Myocyte (in vitro differentiated cells): ENCODE data around the gene LUC7L3. TPM values are rescaled to one million over a fixed set of nuclear protein-coding genes. Genes with fewer than 3 reads are reported as not detected.
A peak's percentile ranks its signal among the peaks of the same experiment; 100 is the strongest.
"Not testable (repeated sequence)": the region's sequence is repeated elsewhere in the genome, so short reads cannot be mapped to it uniquely, and the experiment has no call there.

Experiments
- DNase-seq: peaks from one replicate; pipeline ENCODE4 v3.0.0-alpha.2; 2012; ENCODE audit warnings: low read depth
- total RNA-seq: library from RNA; depleted of rRNA; stranded (reverse); fragments of >200 nt; gene quantifications from 2 replicates; pipeline ENCODE4 v1.2.3, GENCODE V29; 2014

LUC7L3 gene
- total RNA-seq, 1 donor from 2014 or later = 70.5 TPM

DNA sequence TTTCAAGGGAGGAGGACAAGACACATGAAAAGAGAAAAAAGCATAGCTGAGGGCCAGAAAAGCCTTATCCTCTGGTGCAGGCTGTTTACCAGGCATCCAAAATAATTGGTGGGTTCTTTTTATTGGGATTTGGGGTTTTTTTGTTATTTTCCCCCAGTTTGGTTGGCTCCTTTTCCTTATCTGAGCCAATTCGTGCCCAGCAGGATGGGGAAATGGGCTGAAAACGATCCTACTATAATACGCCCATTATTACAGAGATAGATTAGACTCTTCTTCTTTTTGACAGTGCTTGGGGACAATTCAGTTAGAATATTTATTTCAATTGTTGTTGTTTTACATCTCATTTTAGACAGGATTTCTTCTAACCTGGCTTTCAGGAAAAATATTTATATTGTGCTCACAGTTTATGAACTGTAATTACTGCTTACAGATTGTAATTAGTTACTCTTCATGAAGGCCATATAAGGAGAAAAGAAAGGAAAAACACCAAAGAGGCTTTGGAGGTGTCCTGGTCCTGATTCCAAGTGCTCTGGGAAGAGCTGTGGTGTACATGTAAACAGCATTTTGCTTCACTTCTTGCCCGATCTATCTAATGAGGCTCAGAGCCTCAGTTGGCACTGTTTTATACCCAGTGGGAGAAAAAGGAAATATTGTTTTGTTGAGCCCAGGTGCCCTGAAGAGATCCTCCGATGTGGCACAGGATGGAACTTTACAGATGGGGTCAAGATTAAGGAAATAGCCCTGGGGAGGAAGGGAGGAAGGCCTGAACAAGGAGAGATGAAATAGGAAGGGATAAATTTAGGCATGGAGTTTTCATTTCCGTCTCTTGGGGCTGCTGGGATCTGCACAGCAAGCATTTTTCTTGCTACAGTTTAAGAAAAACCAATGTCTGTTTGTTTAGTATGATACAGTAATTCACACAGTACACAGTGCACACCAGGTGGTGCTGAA, 11.1 kb upstream of the LUC7L3 start:
- peak; percentile 60 for DNase-seq

DNA sequence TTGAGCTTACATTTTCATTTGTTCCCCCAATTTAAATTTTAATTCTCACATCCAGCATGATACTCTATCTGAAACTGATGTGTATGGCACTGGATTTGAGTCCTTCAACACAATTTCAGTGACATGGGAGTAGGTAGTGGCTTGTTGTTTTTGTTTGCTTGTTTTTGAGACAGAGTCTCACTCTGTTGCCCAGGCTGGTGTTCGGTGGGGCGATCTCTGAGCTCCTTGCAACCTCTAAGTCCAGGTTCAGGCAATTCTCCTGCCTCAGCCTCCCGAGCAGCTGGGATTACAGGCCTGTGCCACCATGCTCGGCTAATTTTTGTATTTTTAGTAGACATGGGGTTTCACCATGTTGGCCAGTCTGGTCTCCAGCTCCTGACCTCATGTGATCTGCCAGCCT, 10.3 kb upstream of the LUC7L3 start:
- not testable (repeated sequence) for DNase-seq

DNA sequence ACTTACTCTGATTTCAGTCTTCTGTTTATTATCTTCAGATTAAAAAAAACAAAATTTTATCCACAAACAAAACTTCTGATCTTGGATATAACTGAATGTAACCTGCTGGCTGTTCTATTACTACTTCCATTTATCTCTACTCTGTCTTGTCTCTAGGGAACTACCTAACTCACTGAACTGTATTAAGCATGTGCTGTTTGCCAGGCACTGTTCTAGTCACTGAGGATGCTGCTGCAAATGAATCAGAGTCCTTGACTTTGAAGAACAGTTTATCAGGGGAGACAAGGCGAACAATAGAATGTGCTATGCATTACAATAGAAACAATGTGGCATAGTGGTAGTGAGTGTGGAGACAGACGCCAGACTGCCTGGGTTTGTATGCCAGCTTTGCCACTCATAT, 9.4 kb upstream of the LUC7L3 start:
- no peak for DNase-seq

DNA sequence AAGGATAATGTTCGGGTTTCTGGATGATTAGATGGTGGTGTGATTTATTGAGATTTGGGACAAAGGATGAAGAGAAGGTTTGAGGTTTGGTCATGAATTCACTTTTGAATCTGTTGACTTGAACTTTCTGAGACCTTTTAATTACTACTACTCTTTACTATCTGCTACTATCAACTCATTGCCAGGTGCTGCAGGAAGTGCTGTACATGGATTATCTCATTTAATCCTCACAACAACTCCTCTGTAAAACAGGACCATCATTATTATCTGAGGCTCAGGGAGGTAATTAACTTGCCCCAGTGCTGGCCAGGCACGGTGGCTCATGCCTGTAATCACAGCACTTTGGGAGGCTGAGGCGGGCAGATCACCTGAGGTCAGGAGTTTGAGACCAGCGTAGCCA, 8.8 kb upstream of the LUC7L3 start:
- DNase-seq = no peak

DNA sequence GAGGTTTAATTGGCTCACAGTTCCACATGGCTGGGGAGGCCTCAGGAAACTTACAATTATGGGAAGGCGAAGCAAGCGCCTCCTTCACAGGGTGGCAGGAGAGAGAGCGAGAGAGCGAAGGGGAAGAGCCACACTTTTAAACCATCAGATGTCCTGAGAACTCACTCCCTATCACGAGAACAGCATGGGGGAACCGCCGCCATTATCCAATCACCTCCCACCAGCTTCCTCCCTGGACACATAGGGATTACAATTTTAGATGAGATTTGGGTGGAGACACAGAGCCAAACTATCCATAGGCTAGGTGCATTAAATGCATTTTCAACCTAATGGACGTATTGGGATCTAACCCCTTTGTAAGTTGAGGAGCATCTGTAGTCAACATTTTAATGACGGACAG, 6.8 kb upstream of the LUC7L3 start:
- DNase-seq = no peak

DNA sequence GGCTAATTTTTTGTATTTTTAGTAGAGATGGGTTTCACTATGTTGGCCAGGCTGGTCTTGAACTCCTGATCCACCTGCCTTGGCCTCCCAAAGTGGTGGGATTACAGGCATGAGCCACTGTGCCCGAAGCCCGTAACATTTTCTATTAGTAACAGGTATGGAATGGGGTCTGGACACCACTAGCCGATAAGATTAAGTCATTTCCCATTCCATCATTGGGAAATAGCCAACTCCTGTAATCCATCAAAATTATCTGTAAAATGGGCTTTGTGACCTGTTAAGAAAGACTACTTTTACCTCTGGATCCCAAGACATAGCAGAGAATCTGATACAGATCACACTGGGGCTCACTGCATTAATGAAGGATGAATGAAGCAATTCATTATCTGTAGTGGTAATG, 3.9 kb upstream of the LUC7L3 start:
- DNase-seq = no peak

DNA sequence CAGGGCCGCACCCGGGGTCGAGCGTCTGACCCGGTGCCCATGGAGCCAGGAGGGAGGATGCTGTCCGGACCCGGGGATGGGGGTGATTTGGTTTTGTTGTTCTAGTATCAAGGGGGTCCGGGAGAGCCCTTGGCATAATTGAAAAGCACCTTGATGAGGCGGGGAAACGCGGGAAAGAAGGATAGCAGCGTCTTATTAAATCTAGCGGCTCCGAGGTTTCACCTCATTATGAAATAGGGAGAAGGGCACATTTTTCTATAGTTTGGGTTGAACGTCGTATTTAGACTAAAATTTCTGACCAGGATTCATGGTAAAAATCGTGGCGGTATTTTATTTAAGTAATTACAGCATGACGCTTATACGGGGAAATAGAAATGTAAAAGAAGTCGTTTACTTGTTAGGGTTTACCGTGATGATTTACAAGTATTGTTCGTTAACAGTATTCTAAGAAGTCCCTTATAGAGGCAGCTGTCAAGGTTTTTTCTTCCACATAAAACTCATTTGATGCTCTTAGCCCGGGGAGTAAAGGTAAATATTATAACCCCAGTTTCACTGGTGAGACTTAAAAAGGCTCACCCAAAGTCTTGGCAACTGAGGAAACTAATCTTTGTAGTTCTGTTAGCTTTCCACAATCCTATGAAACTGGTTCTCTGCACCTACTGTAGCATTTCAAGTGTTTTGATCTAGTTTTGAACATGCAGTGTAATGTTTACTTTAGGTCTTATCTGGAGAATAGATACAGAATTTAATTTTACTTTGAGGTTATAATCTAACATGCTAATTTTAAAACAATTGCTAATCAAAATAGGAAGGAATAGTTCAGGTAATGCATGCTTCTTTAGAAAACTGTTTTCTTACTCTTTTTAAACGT, 756 bp downstream of the LUC7L3 start:
- no peak for DNase-seq

DNA sequence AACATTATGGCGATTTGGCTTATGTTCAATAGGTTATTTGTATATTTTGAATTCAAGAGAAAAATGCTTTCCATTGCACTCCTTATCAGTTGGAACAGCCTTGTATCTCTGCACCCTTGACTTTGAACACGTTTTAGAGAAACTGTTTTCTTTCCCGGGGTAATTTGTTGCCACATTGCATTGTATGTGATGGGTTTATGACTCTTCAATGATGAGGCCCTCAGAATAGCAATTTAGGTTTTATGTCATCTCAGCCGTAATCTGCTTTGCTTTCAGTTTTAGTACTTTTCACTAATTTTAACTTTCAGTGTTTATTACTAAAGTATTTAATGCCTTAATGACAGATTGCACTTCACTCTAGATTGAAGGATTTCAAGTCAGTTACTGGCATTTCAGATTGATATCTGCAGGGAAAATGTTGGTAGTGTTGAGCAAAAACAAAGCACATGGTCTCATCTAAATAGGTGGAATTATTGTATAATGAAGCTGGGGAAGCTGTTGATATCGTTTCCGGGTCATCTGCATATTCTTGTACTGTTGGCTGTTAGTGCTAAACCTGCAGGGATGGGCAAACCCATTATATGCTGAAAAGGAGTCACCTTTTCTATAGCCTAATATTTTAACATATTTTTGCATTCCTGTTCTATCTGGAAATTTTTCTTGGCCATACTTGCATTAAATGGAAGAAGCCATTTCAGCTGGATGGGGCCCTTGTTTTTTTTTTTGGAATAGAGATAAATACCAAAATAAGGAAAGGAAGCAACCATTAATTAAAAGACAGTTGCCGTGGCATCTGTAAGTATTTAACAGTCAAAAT, 2.0 kb downstream of the LUC7L3 start:
- no peak for DNase-seq

DNA sequence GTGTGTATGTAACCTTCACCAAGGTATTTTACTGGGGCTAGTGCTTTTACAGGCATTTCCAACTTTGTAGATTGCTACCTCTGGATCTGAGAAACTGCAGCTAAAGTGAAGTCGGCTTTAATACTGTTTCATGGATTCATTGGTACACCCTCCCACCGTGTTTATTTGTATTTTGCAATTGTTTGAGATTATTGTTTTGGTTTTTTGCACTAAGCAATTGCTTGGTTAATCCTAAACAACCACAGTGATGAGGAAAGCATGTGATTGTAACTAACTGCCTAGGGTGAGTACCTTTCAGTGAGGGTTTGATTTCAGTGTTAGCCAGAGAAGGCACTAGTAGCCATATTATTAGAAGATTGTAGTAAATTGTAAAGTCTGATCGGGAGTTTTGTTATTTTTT, 3.3 kb downstream of the LUC7L3 start:
- DNase-seq = no peak

DNA sequence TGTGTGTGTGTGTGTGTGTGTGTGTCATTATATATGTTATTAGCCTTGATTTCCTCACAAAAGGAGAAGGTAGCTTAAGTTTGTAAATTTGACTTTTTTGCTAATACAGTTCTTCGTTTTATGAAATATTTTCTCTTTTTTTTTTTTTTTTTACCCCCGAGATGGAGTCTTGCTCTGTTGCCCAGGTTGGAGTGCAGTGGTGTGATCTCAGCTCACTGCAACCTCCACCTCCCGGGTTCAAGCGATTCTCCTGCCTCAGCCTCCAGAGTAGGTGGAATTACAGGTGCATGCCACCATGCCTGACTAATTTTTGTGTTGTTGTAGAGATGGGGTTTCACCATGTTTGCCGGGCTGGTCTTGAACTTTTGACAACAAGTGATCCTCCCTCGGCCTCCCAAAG, 5.2 kb downstream of the LUC7L3 start:
- not testable (repeated sequence) for DNase-seq

DNA sequence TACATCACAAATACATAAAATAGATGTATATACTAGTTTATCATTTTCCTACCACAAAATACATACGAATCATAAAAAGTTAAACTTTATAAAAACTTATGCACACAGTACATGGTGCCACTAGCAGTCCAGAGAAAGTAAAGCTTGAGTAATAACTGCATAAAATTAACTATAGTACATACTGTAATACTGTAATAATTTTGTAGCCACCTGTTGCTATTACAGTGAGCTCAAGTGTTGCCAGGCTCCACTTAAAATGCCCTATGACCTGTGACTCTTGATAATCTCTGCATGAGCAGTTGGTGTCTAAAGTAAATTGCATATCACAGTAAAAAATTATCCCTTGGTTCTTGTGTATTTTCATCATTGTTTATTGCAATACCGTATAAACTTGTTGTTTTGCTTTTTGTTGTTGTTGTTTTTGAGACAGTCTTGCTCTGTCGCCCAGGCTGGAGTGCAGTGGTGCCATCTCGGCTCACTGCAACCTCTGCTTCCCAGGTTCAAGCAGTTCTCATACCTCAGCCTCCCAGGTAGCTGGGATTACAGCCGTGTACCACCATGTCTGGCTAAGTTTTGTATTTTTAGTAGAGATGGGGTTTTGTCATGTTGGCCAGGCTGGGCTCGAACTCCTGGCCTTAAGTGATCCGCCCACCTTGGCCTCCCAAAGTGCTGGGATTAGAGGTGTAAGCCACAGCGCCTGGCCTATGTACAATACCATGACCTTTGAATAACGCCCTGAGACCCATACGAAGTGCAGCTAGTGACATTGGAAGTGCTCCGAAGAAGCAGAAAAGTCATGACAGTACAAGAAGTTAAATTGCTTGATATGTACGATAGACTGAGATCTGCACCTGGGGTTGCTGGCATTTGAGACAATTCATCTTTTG, 6.6 kb downstream of the LUC7L3 start:
- peak; percentile 32 for DNase-seq

DNA sequence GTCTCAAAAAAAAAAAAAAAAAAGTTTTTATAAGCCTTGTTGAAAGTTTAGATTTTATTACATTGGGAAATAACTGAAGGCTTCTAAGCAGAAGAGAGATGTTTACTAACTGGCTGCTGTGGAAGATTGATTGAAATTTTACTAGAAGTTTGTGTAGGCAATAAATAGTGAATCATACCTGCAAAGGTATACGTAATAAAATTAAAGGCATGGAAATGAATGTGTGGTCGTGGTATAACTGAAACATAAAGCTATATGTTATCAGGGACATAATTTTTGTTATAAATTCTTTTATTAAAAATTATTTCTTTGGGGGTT, 8.7 kb downstream of the LUC7L3 start:
- no peak for DNase-seq

DNA sequence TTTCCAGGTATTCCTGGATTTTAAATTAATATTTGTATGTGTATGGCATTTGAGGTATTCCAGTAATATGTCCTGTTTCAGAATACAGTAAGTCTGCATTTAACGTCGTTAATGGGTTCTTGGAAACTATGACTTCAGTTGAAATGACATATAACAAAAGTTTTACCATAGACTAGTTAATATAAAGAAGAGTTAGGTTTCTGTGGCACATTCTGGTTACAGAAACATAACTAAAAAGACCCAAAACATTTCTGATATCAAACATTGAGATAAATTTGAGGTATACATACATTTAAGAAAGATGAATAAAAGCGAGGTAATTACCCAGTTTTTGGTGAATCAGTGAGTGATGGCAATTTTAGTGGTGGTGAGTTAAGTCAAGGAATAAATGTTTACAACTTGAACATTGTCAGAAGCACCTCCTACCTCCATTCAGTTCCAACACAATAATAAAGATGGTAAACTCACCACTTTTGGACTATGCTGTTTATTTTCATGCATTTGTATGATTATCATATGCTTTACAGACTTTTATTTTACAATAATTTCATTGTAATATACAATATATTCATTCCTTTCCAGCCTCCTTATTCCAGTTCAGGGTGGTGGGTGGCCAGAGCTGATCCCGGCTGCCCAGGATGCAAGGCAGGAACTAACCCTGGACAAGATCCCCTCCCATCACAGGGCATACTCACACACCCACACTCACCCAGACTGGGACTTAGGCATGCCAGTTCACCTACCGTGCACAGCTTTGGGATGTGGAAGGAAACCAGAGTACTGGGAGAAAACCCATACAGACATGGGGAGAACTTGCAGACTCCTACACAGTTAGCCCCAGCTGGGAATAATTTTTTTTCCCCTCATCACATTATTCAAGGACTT, 9.7 kb downstream of the LUC7L3 start:
- DNase-seq = no peak

DNA sequence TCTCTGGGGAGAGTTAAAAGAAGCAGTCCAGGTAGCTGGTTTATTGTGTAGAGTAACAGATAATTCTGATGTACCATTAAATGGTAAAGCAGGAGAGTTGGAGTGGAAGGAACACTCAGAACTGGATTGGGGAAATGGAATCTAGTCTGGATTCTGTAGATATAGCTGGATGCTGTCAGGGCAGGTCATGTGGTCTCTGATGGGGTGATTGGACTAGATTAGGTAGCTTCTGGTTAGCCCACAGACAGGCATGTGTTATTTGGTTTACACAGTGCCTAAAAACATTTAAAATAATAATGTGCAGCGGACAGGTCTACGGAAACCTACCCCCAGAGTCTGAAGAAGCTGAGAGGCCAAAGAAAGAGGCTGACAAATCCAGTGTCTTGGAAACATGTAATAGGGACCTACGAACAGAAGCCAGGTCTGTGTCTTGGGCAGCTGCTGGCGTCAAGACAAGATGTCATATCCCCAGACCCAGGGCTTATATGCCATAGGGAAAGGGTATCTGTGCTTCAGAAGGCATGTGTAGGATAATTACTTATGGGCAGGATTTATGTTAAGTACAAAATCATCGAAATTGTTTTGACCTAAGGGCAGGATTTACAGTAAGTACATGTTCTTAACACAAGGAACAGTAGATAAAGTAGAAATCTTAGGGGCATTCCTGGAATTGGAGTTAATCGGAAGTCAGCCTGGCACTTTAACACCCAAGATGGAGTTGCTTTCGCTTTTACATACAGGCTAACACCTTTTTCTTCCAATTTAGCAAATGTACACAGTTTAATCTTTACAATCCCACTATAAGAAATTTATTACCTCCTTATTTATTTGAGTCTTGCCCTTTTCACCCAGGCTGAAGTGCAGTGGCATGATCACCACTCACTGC, 12.4 kb downstream of the LUC7L3 start:
- no peak for DNase-seq

DNA sequence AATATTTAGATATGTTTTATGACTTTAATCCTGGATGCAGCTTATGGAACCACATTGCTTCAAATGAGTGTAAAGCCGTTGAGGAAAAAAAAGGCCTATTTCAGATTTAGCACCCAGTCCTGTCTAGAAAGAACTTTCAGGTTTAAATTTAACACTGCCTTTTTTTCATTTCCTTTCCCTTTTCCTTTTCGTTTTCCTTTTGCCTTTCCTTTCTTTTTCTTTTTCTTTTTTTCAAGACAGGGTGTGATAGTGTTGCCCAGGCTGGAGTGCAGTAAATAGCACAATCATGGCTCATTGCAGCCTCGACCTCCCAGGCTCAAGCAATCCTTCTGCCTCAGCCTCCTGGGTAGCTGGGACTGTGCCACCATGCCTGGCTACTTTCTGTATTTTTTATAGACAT, 15.9 kb downstream of the LUC7L3 start:
- no peak for DNase-seq

DNA sequence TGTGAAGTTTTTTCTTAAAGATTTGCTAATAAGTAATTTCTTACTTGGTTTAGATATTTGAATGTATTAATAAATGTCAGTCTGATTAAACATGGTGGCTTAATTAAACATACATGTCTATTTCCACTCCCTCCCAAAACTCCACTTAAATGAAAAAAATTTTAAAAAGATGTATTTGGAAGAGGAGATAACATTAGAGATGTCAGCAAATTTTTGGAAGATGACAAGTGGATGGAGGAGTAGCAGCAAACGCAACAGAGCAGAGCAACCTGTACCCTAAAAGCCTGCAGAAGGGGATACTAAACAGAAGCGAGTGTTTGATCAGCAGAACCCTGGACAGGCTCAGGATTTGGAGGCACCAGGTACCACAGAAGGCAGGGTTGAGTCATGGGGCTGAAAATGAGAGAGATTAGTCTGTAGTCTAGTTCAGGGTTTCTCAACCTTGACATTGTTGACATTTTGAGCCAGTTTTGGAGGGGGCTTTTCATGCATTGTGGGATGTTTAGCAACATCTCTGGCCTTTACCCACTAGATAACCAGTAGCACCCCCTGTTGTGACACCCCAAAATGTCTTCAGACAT, 17.8 kb downstream of the LUC7L3 start:
- no peak for DNase-seq

DNA sequence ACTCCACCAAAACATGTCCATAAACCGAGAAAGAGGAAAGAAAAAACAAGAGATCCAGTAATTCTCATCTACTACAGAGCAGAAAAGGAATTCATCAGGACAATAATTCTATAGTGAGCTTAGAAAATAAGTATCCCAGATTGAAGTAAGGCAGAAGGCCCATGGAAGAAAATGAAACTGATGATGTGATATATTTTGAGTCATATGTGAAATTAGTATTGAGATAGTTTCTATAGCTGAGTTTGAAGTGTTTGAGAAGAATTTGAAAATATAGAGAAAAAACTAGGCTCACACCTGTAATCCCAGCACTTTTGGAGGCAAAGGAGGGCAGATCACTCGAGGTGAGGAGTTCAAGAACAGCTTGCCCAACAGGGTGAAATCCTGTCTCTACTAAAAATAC, 19.7 kb downstream of the LUC7L3 start:
- DNase-seq = no peak

DNA sequence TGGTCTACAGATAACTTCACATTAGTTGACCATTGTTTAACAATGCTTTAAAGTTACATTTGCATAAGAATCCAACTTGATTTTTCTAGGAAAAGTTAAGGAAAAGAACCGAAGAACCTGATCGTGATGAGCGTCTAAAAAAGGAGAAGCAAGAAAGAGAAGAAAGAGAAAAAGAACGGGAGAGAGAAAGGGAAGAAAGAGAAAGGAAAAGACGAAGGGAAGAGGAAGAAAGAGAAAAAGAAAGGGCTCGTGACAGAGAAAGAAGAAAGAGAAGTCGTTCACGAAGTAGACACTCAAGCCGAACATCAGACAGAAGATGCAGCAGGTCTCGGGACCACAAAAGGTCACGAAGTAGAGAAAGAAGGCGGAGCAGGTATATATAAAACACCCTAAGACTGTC, 26.2 kb downstream of the LUC7L3 start:
- DNase-seq = no peak
